GM12878 (cell line): ENCODE data around the gene GABRB1.

Experiments
- ATF7 ChIP-seq: fragments of 450-650 bp; IDR thresholded peaks from 2 replicates; pipeline ENCODE4 v1.6.1; 2016; ENCODE audit warnings: low read depth, mild to moderate bottlenecking
- CHD4 ChIP-seq: fragments of 200-600 bp; sonication (generic); IDR thresholded peaks from 2 replicates; pipeline ENCODE4 v1.6.1; 2016; ENCODE audit warnings: mild to moderate bottlenecking
- CTCF ChIP-seq, 3 experiments: IDR thresholded peaks in 2 of 3; conservative IDR thresholded peaks in 1 of 3; 2 replicates each; pipeline ENCODE4 v1.5.1; 2011; ENCODE audit warnings: low read depth in 3 of 3, low read length in 3 of 3, mild to moderate bottlenecking in 3 of 3, control low read depth in 2 of 3, moderate library complexity in 2 of 3, inconsistent platforms in 1 of 3, mixed read lengths in 1 of 3; ENCODE audit not compliant: control insufficient read depth in 2 of 3, insufficient read depth in 1 of 3; ENCODE audit errors: extremely low read depth in 1 of 3
- EP300 ChIP-seq, 2 experiments: fragments of 150-350 bp in 1 of 2; IDR thresholded peaks; 2 replicates each; pipeline ENCODE4 v1.6.1; 2011 to 2012; ENCODE audit warnings: low read depth in 2 of 2, low read length in 2 of 2, borderline replicate concordance in 1 of 2, improper control_type of control experiment in 1 of 2, inconsistent platforms in 1 of 2; ENCODE audit not compliant: control insufficient read depth in 1 of 2
- POLR2A ChIP-seq: IDR thresholded peaks from 2 replicates; pipeline ENCODE4 v1.6.1; 2011; ENCODE audit warnings: low read depth, mild to moderate bottlenecking, low read length
- ZNF24 ChIP-seq: fragments of 450-650 bp; IDR thresholded peaks from 2 replicates; pipeline ENCODE4 v1.6.1; 2017; ENCODE audit warnings: antibody characterized with exemption, mild to moderate bottlenecking

- no peak for TF ChIP-seq ZNF24
- TF ChIP-seq CHD4: no peak
- TF ChIP-seq ATF7: no peak
- TF ChIP-seq EP300 (IDR thresholded peaks at IDR 0.05; ENCODE audit: borderline replicate concordance in 1 of 2, control insufficient read depth in 1 of 2, low read depth in 2 of 2, low read length in 2 of 2): no peak
- TF ChIP-seq POLR2A: no peak
- no peak for TF ChIP-seq CTCF (IDR thresholded peaks at IDR 0.05 in 2 of 3, conservative IDR thresholded peaks at IDR 0.05 in 1 of 3; ENCODE audit: control insufficient read depth in 2 of 3, extremely low read depth in 1 of 3, insufficient read depth in 1 of 3, low read depth in 3 of 3, low read length in 3 of 3)
Measured at GRCh38 chr4:47374477-47374876, 343.1 kb downstream of the GABRB1 start.
